ENCODE data around the gene RNF220.

Gene RNF220

DNA sequence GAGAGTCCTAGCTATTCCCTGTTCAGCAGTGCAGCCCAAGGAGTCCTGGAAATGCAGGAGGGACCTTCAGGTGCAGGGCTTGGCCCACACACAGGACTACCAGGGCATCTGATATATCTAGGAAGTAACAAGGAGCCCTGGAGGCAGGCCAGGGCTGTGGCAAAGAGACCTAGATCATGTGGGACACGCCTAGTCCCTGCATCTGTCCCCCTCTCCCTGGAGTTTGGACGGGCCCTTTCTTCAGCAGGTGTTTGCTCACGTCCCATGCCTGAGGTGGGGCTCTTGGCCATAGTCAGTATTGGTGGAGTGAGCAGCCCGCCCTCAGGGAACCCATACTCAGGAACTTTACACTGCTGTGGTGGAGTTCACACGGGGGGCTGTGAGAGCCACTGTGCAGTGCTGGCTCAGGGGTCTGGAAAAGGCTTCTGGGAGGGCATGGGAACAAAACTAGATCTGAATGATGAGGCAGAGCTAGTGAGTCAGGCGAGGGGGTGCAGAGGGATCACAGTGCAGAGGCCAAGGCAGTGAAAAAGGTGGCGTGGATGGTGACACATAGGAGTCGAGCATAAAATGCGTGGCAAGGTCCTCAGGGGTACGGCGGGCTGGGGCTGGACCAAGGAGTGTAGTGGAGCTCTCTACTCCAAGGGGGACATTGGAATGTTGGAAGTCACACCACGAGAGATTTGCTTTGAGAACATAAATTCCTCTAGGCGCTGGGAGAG lies 243.6 kb downstream of the RNF220 start:
- peaks cover 0 to 89% of the 10 kb centered on the region in 2 experiments; a peak in 1 of 3 replicates for H3K36me3 ChIP-seq (ENCODE audit: control insufficient read depth in 2 of 2, insufficient read depth in 1 of 2, low read length in 2 of 2)
- POLR2A ChIA-PET, result interaction anchor here (2.4 kb wide), 1 partner anchor 17 kb away, joined by 15 read pairs; no protein-coding TSS in a partner anchor
- H3K4me1 ChIP-seq (ENCODE audit: control insufficient read depth, insufficient read depth, low read length), result no peaks in the 10 kb centered on the region
- no peak overlapping the region for H3K27ac ChIP-seq (ENCODE audit: extremely low read depth, low read depth, low read length)
- TF ChIP-seq WT1 (tag by site-specific recombination; IDR thresholded peaks at IDR 0.05) (no peak), OVOL3 (tag by site-specific recombination; IDR thresholded peaks at IDR 0.05) (no peak), IKZF3 (tag by site-specific recombination; IDR thresholded peaks at IDR 0.05) (no peak), ZBTB1 (tag by site-specific recombination; IDR thresholded peaks at IDR 0.05) (no peak), ZNF184 (tag by site-specific recombination; IDR thresholded peaks at IDR 0.05) (no peak), TSHZ1 (tag by site-specific recombination; IDR thresholded peaks at IDR 0.05; ENCODE audit: borderline replicate concordance) (no peak), ZNF248 (tag by site-specific recombination; IDR thresholded peaks at IDR 0.05) (no peak), ZNF324 (tag by site-specific recombination; IDR thresholded peaks at IDR 0.05) (no peak), ZNF37A (tag by site-specific recombination; IDR thresholded peaks at IDR 0.05) (no peak), ZNF571 (tag by site-specific recombination; IDR thresholded peaks at IDR 0.05) (no peak), ZNF548 (tag by site-specific recombination; IDR thresholded peaks at IDR 0.05) (no peak)
- TF ChIP-seq, protein P1, sequence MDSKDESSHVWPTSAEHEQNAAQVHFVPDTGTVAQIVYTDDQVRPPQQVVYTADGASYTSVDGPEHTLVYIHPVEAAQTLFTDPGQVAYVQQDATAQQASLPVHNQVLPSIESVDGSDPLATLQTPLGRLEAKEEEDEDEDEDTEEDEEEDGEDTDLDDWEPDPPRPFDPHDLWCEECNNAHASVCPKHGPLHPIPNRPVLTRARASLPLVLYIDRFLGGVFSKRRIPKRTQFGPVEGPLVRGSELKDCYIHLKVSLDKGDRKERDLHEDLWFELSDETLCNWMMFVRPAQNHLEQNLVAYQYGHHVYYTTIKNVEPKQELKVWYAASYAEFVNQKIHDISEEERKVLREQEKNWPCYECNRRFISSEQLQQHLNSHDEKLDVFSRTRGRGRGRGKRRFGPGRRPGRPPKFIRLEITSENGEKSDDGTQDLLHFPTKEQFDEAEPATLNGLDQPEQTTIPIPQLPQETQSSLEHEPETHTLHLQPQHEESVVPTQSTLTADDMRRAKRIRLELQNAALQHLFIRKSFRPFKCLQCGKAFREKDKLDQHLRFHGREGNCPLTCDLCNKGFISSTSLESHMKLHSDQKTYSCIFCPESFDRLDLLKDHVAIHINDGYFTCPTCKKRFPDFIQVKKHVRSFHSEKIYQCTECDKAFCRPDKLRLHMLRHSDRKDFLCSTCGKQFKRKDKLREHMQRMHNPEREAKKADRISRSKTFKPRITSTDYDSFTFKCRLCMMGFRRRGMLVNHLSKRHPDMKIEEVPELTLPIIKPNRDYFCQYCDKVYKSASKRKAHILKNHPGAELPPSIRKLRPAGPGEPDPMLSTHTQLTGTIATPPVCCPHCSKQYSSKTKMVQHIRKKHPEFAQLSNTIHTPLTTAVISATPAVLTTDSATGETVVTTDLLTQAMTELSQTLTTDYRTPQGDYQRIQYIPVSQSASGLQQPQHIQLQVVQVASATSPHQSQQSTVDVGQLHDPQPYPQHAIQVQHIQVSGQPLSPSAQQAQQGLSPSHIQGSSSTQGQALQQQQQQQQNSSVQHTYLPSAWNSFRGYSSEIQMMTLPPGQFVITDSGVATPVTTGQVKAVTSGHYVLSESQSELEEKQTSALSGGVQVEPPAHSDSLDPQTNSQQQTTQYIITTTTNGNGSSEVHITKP (tag by site-specific recombination; IDR thresholded peaks at IDR 0.05), result no peak
- TF ChIP-seq, protein P2, sequence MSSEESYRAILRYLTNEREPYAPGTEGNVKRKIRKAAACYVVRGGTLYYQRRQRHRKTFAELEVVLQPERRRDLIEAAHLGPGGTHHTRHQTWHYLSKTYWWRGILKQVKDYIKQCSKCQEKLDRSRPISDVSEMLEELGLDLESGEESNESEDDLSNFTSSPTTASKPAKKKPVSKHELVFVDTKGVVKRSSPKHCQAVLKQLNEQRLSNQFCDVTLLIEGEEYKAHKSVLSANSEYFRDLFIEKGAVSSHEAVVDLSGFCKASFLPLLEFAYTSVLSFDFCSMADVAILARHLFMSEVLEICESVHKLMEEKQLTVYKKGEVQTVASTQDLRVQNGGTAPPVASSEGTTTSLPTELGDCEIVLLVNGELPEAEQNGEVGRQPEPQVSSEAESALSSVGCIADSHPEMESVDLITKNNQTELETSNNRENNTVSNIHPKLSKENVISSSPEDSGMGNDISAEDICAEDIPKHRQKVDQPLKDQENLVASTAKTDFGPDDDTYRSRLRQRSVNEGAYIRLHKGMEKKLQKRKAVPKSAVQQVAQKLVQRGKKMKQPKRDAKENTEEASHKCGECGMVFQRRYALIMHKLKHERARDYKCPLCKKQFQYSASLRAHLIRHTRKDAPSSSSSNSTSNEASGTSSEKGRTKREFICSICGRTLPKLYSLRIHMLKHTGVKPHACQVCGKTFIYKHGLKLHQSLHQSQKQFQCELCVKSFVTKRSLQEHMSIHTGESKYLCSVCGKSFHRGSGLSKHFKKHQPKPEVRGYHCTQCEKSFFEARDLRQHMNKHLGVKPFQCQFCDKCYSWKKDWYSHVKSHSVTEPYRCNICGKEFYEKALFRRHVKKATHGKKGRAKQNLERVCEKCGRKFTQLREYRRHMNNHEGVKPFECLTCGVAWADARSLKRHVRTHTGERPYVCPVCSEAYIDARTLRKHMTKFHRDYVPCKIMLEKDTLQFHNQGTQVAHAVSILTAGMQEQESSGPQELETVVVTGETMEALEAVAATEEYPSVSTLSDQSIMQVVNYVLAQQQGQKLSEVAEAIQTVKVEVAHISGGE (tag by site-specific recombination; conservative IDR thresholded peaks at IDR 0.05; ENCODE audit: low read depth), result no peak
- H3K9me3 ChIP-seq (ENCODE audit: control insufficient read depth, insufficient read depth, low read depth, low read length), result no peaks in the 10 kb centered on the region
- CTCF ChIA-PET, result interaction anchor here (0.7 to 1.5 kb wide), 3 partner anchors 20 to 431 kb away, joined by 3 to 6 read pairs (median 4); no protein-coding TSS in a partner anchor
- no peak overlapping the region for H3K4me3 ChIP-seq (ENCODE audit: low read depth, low read length)

- Histone ChIP-seq H3K9me3 (ENCODE audit: control insufficient read depth, insufficient read depth, low read depth, low read length) (no peaks in the 10 kb centered on the region), H3K36me3 (ENCODE audit: control insufficient read depth in 2 of 2, insufficient read depth in 1 of 2, low read length in 2 of 2) (peaks cover 0 to 82% of the 10 kb centered on the region in 2 experiments; a peak in 1 of 3 replicates), H3K4me1 (ENCODE audit: control insufficient read depth, insufficient read depth, low read length) (no peaks in the 10 kb centered on the region), H3K4me3 (ENCODE audit: low read depth, low read length) (no peak overlapping the region), H3K27ac (ENCODE audit: extremely low read depth, low read depth, low read length) (no peak overlapping the region)
- ChIA-PET CTCF (interaction anchor here (0.6 to 4.4 kb wide), 5 partner anchors 17 to 279 kb away, joined by 3 to 85 read pairs (median 46); no protein-coding TSS in a partner anchor), POLR2A (no interaction called here)
- TF ChIP-seq SCRT2 (tag by site-specific recombination; IDR thresholded peaks at IDR 0.05) (no peak), ZNF184 (tag by site-specific recombination; IDR thresholded peaks at IDR 0.05) (no peak), YY2 (tag by site-specific recombination; IDR thresholded peaks at IDR 0.05) (no peak), ZNF610 (tag by site-specific recombination; IDR thresholded peaks at IDR 0.05; ENCODE audit: borderline replicate concordance) (no peak), ZNF239 (tag by site-specific recombination; IDR thresholded peaks at IDR 0.05) (no peak), ZNF768 (tag by site-specific recombination; IDR thresholded peaks at IDR 0.05) (no peak), ZNF600 (tag by site-specific recombination; IDR thresholded peaks at IDR 0.05) (no peak)
Observed at GRCh38 chr1:44649788-44650158, 244.7 kb downstream of the RNF220 start.
